ENCODE measurements around the gene ZFP36L2. TPM values are rescaled to one million over a fixed set of nuclear protein-coding genes. Genes with fewer than 3 reads are reported as not detected.

ZFP36L2 gene
- polyA plus RNA-seq, 1 experiment: 16.0 TPM

DNA sequence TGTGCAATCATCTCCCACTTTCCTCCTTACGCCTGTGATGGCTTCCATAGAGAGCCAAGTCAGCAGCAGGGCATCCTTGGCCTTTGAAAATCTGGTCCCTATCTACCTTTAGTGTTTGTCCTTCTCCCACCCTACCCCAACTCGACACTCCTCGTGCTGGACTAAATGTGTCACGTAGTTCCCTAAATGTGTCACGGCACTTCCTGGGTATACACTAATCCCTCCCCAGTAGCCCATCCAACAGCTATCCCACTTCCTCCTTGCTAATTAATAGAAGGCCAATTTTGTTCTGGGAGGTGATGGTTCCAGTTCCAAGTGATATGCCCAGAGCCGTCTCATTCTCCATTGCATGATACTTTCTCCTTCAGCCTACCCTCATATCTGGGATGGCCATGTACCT lies 36.5 kb upstream of the ZFP36L2 start:
- Histone ChIP-seq H3K27ac (ENCODE audit: low read depth, low read length) (no peak overlapping the region), H3K4me3 (ENCODE audit: low read depth, low read length) (no peak overlapping the region), H3K9me3 (ENCODE audit: control insufficient read depth, insufficient read depth, low read length) (no peaks in the 10 kb centered on the region), H3K27me3 (ENCODE audit: control insufficient read depth, insufficient read depth, low read length) (no peaks in the 10 kb centered on the region)
- no peak for DNase-seq (ENCODE audit: low read depth, low spot score)
- ChIA-PET CTCF (interaction anchor here (0.8 to 1.9 kb wide), 3 partner anchors 19 to 221 kb away, joined by 3 to 12 read pairs (median 5); no protein-coding TSS in a partner anchor), POLR2A (no interaction called here)
- TF ChIP-seq, protein P1, sequence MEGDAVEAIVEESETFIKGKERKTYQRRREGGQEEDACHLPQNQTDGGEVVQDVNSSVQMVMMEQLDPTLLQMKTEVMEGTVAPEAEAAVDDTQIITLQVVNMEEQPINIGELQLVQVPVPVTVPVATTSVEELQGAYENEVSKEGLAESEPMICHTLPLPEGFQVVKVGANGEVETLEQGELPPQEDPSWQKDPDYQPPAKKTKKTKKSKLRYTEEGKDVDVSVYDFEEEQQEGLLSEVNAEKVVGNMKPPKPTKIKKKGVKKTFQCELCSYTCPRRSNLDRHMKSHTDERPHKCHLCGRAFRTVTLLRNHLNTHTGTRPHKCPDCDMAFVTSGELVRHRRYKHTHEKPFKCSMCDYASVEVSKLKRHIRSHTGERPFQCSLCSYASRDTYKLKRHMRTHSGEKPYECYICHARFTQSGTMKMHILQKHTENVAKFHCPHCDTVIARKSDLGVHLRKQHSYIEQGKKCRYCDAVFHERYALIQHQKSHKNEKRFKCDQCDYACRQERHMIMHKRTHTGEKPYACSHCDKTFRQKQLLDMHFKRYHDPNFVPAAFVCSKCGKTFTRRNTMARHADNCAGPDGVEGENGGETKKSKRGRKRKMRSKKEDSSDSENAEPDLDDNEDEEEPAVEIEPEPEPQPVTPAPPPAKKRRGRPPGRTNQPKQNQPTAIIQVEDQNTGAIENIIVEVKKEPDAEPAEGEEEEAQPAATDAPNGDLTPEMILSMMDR (IDR thresholded peaks at IDR 0.05; ENCODE audit: low read depth, low read length): no peak

DNA sequence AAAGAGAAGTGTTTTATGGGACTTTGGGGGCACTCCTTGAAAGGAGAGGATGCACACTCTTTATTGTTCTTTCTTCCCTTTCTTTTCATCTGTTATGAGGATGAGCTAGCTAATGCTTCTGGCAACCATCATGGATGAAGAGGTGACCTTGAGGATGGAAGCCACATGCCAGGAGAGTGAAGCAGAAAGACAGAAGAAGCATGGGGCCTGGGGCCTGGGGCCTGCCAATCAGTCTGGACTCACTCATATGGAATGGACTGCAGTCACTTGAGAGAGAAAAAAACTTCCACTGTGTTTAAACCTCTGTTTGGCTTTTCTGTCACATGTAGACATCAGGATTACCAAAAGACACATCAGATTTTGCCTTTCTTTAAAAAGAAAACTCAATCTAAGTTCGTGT lies 35.8 kb upstream of the ZFP36L2 start:
- no peak overlapping the region for H3K27ac ChIP-seq (ENCODE audit: low read depth, low read length)
- H3K27me3 ChIP-seq (ENCODE audit: control insufficient read depth, insufficient read depth, low read length): no peaks in the 10 kb centered on the region
- DNase-seq (ENCODE audit: low read depth, low spot score): no peak
- no peak overlapping the region for H3K4me3 ChIP-seq (ENCODE audit: low read depth, low read length)
- POLR2A ChIA-PET: no interaction called here
- no peaks in the 10 kb centered on the region for H3K9me3 ChIP-seq (ENCODE audit: control insufficient read depth, insufficient read depth, low read length)
- TF ChIP-seq, protein P1 (IDR thresholded peaks at IDR 0.05; ENCODE audit: low read depth, low read length): no peak
- CTCF ChIA-PET: interaction anchor here (1.9 kb wide), 1 partner anchor 222 kb away, joined by 5 read pairs; no protein-coding TSS in a partner anchor

DNA sequence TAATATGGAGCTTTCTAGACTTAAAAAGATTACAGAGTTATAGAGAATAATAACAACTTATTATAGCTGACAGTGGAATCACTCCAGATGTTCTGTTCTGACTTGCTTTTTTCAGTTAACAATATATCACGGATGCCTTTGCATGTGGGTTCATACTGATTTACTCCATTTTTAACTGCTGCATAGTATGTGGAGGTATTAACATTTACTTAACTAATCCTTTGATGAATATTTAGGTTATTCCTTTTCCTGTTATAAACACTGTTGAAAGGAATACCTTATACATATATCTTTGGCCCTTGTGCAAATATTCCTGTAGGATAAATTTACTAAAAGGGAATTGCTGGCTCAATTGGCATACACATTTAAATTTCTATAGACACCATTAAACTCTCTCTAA lies 33.1 kb upstream of the ZFP36L2 start:
- Histone ChIP-seq H3K27me3 (ENCODE audit: control insufficient read depth, insufficient read depth, low read length) (no peaks in the 10 kb centered on the region), H3K9me3 (ENCODE audit: control insufficient read depth, insufficient read depth, low read length) (no peaks in the 10 kb centered on the region), H3K27ac (ENCODE audit: low read depth, low read length) (no peak overlapping the region), H3K4me3 (ENCODE audit: low read depth, low read length) (no peak overlapping the region)
- no peak for DNase-seq (ENCODE audit: low read depth, low spot score)
- ChIA-PET CTCF (interaction anchor here (1.2 kb wide), 1 partner anchor 30 kb away, joined by 4 read pairs; no protein-coding TSS in a partner anchor), POLR2A (no interaction called here)
- TF ChIP-seq, protein P1 (IDR thresholded peaks at IDR 0.05; ENCODE audit: low read depth, low read length): no peak

DNA sequence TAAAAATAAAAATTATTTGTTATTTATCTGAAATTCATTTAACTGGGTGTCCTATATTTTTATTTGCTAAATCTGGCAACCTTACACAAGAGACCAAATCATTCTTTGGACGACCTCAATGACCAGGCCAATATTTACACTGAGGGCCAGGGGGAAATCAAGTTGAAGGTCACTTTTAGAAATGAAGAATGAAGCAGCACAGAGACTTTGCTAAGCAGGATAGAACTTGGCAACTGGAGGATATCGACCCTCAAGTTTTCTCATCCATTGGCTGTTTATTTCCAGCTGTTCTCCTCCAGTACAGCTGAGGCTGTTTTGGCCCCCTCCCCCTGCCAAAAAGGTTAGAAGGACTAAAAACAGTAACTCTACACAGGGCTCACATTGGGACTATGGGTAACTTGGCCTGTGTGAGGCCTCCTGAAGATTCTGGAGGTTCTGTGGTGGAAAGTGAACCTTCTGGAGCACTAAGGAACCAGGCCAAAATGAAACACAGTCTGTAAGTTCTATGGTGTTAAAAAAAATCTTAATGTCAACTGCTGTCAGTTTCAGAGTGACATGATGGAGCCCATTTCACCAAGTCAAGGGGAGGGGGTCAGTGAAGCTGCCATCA lies 32.2 kb upstream of the ZFP36L2 start:
- POLR2A ChIA-PET: no interaction called here
- Histone ChIP-seq H3K4me3 (ENCODE audit: low read depth, low read length) (no peak overlapping the region), H3K27me3 (ENCODE audit: control insufficient read depth, insufficient read depth, low read length) (no peaks in the 10 kb centered on the region), H3K27ac (ENCODE audit: low read depth, low read length) (no peak overlapping the region), H3K9me3 (ENCODE audit: control insufficient read depth, insufficient read depth, low read length) (no peaks in the 10 kb centered on the region)
- DNase-seq (ENCODE audit: low read depth, low spot score): no peak
- CTCF ChIA-PET: interaction anchor here (1.2 kb wide), 1 partner anchor 29 kb away, joined by 4 read pairs; no protein-coding TSS in a partner anchor
- TF ChIP-seq, protein P1 (IDR thresholded peaks at IDR 0.05; ENCODE audit: low read depth, low read length): no peak

DNA sequence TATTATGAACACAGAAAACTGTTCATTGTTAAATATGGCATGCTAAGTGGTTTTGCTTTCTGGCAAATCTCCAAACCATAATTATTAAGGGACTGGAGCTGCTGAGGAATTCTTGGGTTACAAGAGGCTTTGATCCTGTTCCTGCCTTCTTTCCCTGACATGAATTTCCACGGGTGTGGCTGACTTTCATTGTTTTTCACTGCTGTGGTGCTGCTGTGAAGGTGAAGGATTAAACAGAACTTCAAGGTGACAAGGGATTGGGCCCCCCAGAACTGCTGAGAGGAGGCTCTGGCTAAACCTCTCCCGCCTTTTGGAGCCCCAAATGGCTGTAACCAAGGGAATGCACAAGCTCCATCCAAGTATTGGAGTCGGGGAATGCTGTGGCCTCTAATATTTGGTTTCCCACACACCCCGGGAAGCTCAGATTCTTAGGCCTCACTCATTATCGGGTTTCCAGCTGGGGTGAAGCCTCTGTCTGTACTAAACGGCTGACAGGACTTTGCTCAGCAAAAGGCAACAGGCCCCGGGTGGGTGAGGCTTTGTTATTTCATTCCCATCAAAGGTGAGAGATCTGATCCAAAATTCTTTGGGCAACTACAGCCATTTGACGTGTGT lies 29.0 kb upstream of the ZFP36L2 start:
- Histone ChIP-seq H3K27ac (ENCODE audit: low read depth, low read length) (no peak overlapping the region), H3K27me3 (ENCODE audit: control insufficient read depth, insufficient read depth, low read length) (no peaks in the 10 kb centered on the region), H3K4me3 (ENCODE audit: low read depth, low read length) (no peak overlapping the region), H3K9me3 (ENCODE audit: control insufficient read depth, insufficient read depth, low read length) (no peaks in the 10 kb centered on the region)
- POLR2A ChIA-PET: no interaction called here
- DNase-seq (ENCODE audit: low read depth, low spot score): no peak
- TF ChIP-seq, protein P1 (IDR thresholded peaks at IDR 0.05; ENCODE audit: low read depth, low read length): no peak
- CTCF ChIA-PET: no interaction called here
